ENCODE measurements around the gene CISTR.
A peak's percentile ranks its signal among the peaks of the same experiment; 100 is the strongest.
"Not testable (repeated sequence)": the region's sequence is repeated elsewhere in the genome, so short reads cannot be mapped to it uniquely, and the experiment has no call there.

DNA sequence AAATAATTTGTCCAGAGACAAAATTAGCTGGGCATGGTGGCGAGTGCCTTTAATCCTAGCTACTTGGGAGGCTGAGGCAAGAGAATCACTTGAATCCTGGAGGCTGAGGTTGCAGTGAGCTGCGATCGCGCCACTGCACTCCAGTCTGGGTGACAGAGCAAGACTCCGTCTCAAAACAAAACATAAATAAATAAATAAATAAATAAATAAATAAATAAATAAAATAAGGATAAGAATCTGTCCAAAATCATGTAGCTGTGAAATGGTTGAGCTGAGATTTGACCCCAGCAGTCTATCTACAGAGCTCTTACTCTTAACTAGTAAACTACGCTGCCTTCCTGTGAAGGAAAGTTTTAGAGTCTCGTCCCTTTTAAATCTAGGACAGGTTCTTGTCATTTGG, 27.9 kb upstream of the CISTR start:
- TF ChIP-seq ZBTB48 (tag by site-specific recombination; IDR thresholded peaks at IDR 0.05); ZBTB20 (tag by site-specific recombination; IDR thresholded peaks at IDR 0.05); ZSCAN18 (tag by site-specific recombination; IDR thresholded peaks at IDR 0.05); SCRT1 (tag by site-specific recombination; IDR thresholded peaks at IDR 0.05; ENCODE audit: borderline replicate concordance); ZBTB7A (tag by site-specific recombination; IDR thresholded peaks at IDR 0.05; ENCODE audit: low read depth); SP2 (tag by site-specific recombination; IDR thresholded peaks at IDR 0.05); ZNF626 (tag by site-specific recombination; IDR thresholded peaks at IDR 0.05): not testable (repeated sequence)
- TF ChIP-seq, protein P1, sequence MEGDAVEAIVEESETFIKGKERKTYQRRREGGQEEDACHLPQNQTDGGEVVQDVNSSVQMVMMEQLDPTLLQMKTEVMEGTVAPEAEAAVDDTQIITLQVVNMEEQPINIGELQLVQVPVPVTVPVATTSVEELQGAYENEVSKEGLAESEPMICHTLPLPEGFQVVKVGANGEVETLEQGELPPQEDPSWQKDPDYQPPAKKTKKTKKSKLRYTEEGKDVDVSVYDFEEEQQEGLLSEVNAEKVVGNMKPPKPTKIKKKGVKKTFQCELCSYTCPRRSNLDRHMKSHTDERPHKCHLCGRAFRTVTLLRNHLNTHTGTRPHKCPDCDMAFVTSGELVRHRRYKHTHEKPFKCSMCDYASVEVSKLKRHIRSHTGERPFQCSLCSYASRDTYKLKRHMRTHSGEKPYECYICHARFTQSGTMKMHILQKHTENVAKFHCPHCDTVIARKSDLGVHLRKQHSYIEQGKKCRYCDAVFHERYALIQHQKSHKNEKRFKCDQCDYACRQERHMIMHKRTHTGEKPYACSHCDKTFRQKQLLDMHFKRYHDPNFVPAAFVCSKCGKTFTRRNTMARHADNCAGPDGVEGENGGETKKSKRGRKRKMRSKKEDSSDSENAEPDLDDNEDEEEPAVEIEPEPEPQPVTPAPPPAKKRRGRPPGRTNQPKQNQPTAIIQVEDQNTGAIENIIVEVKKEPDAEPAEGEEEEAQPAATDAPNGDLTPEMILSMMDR (tag by site-specific recombination; IDR thresholded peaks at IDR 0.05), result not testable (repeated sequence)
- peak; percentile 77 for TF ChIP-seq ZNF580 (tag by site-specific recombination; IDR thresholded peaks at IDR 0.05)
- peak; percentile 85 for TF ChIP-seq ZBTB8A (tag by site-specific recombination; IDR thresholded peaks at IDR 0.05)
- peak; percentile 37 for TF ChIP-seq ZNF654 (tag by site-specific recombination; IDR thresholded peaks at IDR 0.05; ENCODE audit: low read depth)

Data from HEK293 (cell line).